Neural progenitor cell (in vitro differentiated cells): Measurements from ENCODE around the gene GALNT17.

Source experiments
- CTCF ChIP-seq: fragments of 200-600 bp; sonication (generic); IDR thresholded peaks from 2 replicates; pipeline ENCODE4 v1.5.1; 2017; ENCODE audit warnings: antibody characterized with exemption, mild to moderate bottlenecking
- EZH2 ChIP-seq: fragments of 200-600 bp; sonication (generic); IDR thresholded peaks from 2 replicates; pipeline ENCODE4 v1.6.1; 2017; ENCODE audit warnings: antibody characterized with exemption, mild to moderate bottlenecking, moderate library complexity

GRCh38 chr7:71332207-71332606 is 200.3 kb downstream of the GALNT17 start:
- TF ChIP-seq CTCF (no peak), EZH2 (no peak)
